Epithelial cell of esophagus (primary cell): ENCODE measurements around the gene PRICKLE4.

Experiments used
- DNase-seq: peaks from one replicate; pipeline ENCODE4 v3.0.0; 2010; ENCODE audit warnings: low read depth
- H3K4me3 ChIP-seq: 2 replicates; pipeline ENCODE4 v1.5.1; 2011; ENCODE audit warnings: mild to moderate bottlenecking, low read length, control low read depth
- TF ChIP-seq, protein P1 (sequence below): IDR thresholded peaks from 2 replicates; pipeline ENCODE4 v1.5.1; 2011; ENCODE audit warnings: low read depth, mild to moderate bottlenecking, low read length, control low read depth, inconsistent platforms; ENCODE audit not compliant: insufficient read depth; ENCODE audit errors: missing control alignments

PRICKLE4 gene

GRCh38 chr6:41734666-41735426, 45.7 kb upstream of the PRICKLE4 start:
- TF ChIP-seq, protein P1, sequence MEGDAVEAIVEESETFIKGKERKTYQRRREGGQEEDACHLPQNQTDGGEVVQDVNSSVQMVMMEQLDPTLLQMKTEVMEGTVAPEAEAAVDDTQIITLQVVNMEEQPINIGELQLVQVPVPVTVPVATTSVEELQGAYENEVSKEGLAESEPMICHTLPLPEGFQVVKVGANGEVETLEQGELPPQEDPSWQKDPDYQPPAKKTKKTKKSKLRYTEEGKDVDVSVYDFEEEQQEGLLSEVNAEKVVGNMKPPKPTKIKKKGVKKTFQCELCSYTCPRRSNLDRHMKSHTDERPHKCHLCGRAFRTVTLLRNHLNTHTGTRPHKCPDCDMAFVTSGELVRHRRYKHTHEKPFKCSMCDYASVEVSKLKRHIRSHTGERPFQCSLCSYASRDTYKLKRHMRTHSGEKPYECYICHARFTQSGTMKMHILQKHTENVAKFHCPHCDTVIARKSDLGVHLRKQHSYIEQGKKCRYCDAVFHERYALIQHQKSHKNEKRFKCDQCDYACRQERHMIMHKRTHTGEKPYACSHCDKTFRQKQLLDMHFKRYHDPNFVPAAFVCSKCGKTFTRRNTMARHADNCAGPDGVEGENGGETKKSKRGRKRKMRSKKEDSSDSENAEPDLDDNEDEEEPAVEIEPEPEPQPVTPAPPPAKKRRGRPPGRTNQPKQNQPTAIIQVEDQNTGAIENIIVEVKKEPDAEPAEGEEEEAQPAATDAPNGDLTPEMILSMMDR, result no peak
- DNase-seq, result peak; percentile 80
- peak overlapping the region; percentile 68 for H3K4me3 ChIP-seq

- DNase-seq, result peak; percentile 92
- peak within 1 kb of the TSS; percentile 68 for H3K4me3 ChIP-seq
- TF ChIP-seq, protein P1, result peak; percentile 69
Observed at GRCh38 chr6:41735427-41736185, 45.0 kb upstream of the PRICKLE4 start, which contains the start of gene TFEB. TSS of gene TFEB (minus strand) at chr6:41735608. CDS start at chr6:41691213, 44,395 bp downstream.

DNA sequence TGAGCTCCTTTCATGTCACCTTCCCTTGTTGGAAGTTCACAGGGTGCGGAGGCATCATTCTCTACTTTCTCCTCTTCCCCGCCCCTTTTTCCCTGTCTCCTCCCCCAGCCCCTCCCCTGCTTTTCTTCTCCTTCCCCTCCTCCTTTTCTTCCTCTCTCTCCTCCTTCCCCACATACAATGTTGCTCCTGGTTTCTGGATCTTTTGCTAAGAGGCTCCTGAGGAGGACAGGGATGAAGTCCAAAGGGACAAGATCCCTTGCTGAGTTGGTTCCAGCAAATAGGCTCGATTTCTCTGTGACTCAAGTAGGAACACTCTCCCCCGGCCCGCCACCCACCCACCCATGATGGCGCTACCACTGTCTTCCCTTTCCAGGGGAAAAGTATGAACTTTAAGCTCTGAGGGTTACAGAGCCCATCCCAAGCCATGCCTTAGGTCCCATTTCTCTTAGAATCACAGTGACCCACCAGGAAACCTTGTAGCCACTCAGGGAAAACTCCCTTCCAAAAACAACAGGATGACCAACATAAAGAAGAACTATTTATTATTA, 44.3 kb upstream of the PRICKLE4 start:
- DNase-seq, result no peak
- no peak overlapping the region for H3K4me3 ChIP-seq
- TF ChIP-seq, protein P1, result no peak

- no peak for DNase-seq
- TF ChIP-seq, protein P1, result no peak
- no peak overlapping the region for H3K4me3 ChIP-seq
Observed at GRCh38 chr6:41736800-41737555, 43.6 kb upstream of the PRICKLE4 start.

GRCh38 chr6:41737591-41738130, 42.9 kb upstream of the PRICKLE4 start:
- DNase-seq, result no peak
- H3K4me3 ChIP-seq, result no peak overlapping the region
- TF ChIP-seq, protein P1, result no peak

DNA sequence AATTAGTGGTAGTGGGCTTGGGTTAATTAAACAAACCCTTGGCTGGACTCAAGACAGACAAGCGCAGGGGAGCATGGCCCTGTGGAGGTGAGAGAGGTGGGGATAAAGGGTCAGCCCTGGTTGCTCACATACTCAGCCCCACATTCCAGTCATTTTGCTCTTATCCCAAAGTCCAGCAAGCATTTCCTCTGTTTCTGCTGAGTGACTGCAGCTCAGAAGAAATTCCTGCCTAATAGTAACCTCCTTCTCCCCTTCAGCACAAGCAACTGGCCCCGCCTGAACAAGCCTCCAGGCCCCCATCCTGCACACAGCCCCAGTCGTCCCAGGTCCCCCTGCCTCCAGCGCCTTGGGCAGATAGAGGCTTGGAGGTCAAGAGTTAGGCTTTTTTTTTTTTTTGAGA, 41.5 kb upstream of the PRICKLE4 start:
- DNase-seq, result no peak
- H3K4me3 ChIP-seq, result no peak overlapping the region
- TF ChIP-seq, protein P1, result no peak
